Parathyroid adenoma (tissue), 2 donors: Measurements from ENCODE around the gene CCDC91.
A peak's percentile ranks its signal among the peaks of the same experiment; 100 is the strongest.

Experiments used
- H2AFZ ChIP-seq: fragments of 300-600 bp; sonication (generic); one replicate; pipeline ENCODE4 v1.7.0; 2017; ENCODE audit warnings: antibody characterized with exemption, mild to moderate bottlenecking
- H3K27ac ChIP-seq: fragments of 300-600 bp; sonication (generic); one replicate; pipeline ENCODE4 v1.7.0; 2017
- H3K27me3 ChIP-seq: fragments of 300-600 bp; sonication (generic); one replicate; pipeline ENCODE4 v1.7.0; 2017; ENCODE audit warnings: low read length; ENCODE audit not compliant: control insufficient read depth, insufficient read depth
- H3K36me3 ChIP-seq: fragments of 300-600 bp; sonication (generic); one replicate; pipeline ENCODE4 v1.7.0; 2017; ENCODE audit warnings: low read length; ENCODE audit not compliant: control insufficient read depth, insufficient read depth
- H3K4me1 ChIP-seq: fragments of 300-600 bp; sonication (generic); one replicate; pipeline ENCODE4 v1.7.0; 2017; ENCODE audit warnings: control low read depth
- H3K4me2 ChIP-seq: fragments of 300-600 bp; sonication (generic); one replicate; pipeline ENCODE4 v1.7.0; 2017; ENCODE audit warnings: low read length
- H3K4me3 ChIP-seq: fragments of 300-600 bp; sonication (generic); one replicate; pipeline ENCODE4 v1.7.0; 2017; ENCODE audit warnings: low read depth, low read length
- H3K79me2 ChIP-seq: fragments of 300-600 bp; sonication (generic); one replicate; pipeline ENCODE4 v1.7.0; 2017; ENCODE audit warnings: control low read depth
- H3K9ac ChIP-seq: fragments of 300-600 bp; sonication (generic); one replicate; pipeline ENCODE4 v1.7.0; 2017; ENCODE audit warnings: mild to moderate bottlenecking
- H3K9me3 ChIP-seq: fragments of 300-600 bp; sonication (generic); one replicate; pipeline ENCODE4 v1.7.0; 2017; ENCODE audit warnings: low read length; ENCODE audit not compliant: control insufficient read depth
- TF ChIP-seq, protein P1 (sequence below): fragments of 300-600 bp; sonication (generic); IDR thresholded peaks from one replicate; pipeline ENCODE4 v1.7.0; 2017; ENCODE audit warnings: antibody characterized with exemption, mild to moderate bottlenecking
- donor health status: primary hyperparathyroidism.

CCDC91 gene

DNA sequence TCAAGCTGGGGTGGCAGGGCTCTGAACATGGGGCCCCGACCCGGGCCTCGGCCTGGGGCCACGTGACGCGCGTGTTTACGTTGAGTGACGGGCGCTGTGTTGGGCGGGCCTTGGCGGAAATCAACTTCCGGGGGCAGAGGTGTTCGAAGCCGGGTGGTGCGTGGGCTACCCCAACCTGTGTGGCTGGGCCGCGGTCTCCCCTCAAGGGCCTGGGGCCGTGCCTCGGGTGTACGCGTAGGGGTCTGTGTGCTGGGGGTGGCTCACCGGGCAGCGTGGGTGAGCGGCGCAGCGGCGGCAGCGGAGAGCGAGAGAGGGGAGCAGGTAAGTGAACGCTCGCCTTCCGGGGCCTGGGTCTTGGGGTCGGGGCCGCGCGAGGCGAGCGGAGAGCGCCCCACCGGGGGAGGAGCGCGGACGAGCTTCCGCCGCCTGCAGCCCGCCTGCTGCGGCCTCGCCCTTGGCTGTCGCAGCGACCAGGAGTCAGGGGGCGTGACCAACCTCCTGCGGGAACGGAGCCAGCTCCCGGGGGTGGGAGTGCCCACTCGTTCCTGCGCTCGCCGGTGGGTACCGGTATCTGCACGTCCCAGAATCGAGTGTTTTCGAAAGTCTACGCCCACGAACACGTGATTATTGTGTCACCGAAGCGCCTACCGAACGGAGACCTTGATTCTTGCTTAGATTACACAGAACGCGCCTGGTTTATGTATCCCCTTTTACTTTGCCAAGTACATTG, at the start of gene CCDC91:
Gene CCDC91 (plus strand): TSS at position 136 of the 730 bp plus-strand sequence. CDS start 66,760 bp downstream, outside the sequence.
- no peaks in the 10 kb centered on the region for H3K27me3 ChIP-seq
- H3K9me3 ChIP-seq: no peaks in the 10 kb centered on the region
- peak within 1 kb of the TSS; percentile 67 for H3K4me2 ChIP-seq
- peak within 1 kb of the TSS; percentile 84 for H3K4me3 ChIP-seq
- peak within 1 kb of the TSS; percentile 97 for H2AFZ ChIP-seq
- H3K27ac ChIP-seq: peak within 1 kb of the TSS; percentile 96
- peak within 1 kb of the TSS; percentile 97 for H3K9ac ChIP-seq
- H3K36me3 ChIP-seq: no peaks in the 10 kb centered on the region
- TF ChIP-seq, protein P1, sequence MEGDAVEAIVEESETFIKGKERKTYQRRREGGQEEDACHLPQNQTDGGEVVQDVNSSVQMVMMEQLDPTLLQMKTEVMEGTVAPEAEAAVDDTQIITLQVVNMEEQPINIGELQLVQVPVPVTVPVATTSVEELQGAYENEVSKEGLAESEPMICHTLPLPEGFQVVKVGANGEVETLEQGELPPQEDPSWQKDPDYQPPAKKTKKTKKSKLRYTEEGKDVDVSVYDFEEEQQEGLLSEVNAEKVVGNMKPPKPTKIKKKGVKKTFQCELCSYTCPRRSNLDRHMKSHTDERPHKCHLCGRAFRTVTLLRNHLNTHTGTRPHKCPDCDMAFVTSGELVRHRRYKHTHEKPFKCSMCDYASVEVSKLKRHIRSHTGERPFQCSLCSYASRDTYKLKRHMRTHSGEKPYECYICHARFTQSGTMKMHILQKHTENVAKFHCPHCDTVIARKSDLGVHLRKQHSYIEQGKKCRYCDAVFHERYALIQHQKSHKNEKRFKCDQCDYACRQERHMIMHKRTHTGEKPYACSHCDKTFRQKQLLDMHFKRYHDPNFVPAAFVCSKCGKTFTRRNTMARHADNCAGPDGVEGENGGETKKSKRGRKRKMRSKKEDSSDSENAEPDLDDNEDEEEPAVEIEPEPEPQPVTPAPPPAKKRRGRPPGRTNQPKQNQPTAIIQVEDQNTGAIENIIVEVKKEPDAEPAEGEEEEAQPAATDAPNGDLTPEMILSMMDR: no peak
- H3K4me1 ChIP-seq: peaks cover 8% of the 10 kb centered on the region
- peaks cover 4% of the 10 kb centered on the region for H3K79me2 ChIP-seq

- no peaks in the 10 kb centered on the region for H3K27me3 ChIP-seq
- no peaks in the 10 kb centered on the region for H3K4me1 ChIP-seq
- no peak overlapping the region for H3K4me2 ChIP-seq
- H3K27ac ChIP-seq: no peak overlapping the region
- TF ChIP-seq, protein P1: no peak
- H3K4me3 ChIP-seq: no peak overlapping the region
- H3K36me3 ChIP-seq: no peaks in the 10 kb centered on the region
- no peaks in the 10 kb centered on the region for H3K79me2 ChIP-seq
- no peak overlapping the region for H2AFZ ChIP-seq
- no peak overlapping the region for H3K9ac ChIP-seq
- H3K9me3 ChIP-seq: no peaks in the 10 kb centered on the region
Observed at GRCh38 chr12:28144059-28144458, 46.2 kb upstream of the CCDC91 start.

GRCh38 chr12:28144532-28144931, 45.7 kb upstream of the CCDC91 start:
- H3K36me3 ChIP-seq: no peaks in the 10 kb centered on the region

GRCh38 chr12:28145216-28145615, 45.0 kb upstream of the CCDC91 start:
- Histone ChIP-seq H2AFZ (no peak overlapping the region), H3K9ac (no peak overlapping the region), H3K36me3 (no peaks in the 10 kb centered on the region), H3K27me3 (no peaks in the 10 kb centered on the region), H3K9me3 (no peaks in the 10 kb centered on the region), H3K4me1 (no peaks in the 10 kb centered on the region), H3K4me2 (no peak overlapping the region), H3K79me2 (no peaks in the 10 kb centered on the region), H3K27ac (no peak overlapping the region), H3K4me3 (no peak overlapping the region)
- TF ChIP-seq, protein P1: no peak

More at GRCh38 chr12:28144532-28144931, 45.7 kb upstream of the CCDC91 start:
- Histone ChIP-seq H3K9ac (no peak overlapping the region), H3K4me3 (no peak overlapping the region), H3K79me2 (no peaks in the 10 kb centered on the region), H3K9me3 (no peaks in the 10 kb centered on the region), H3K27me3 (no peaks in the 10 kb centered on the region), H3K27ac (no peak overlapping the region), H2AFZ (no peak overlapping the region), H3K4me2 (no peak overlapping the region), H3K4me1 (no peaks in the 10 kb centered on the region)
- TF ChIP-seq, protein P1: no peak

- no peak overlapping the region for H3K4me2 ChIP-seq
- no peaks in the 10 kb centered on the region for H3K9me3 ChIP-seq
- no peak overlapping the region for H3K4me3 ChIP-seq
- TF ChIP-seq, protein P1: no peak
- no peaks in the 10 kb centered on the region for H3K4me1 ChIP-seq
- no peak overlapping the region for H2AFZ ChIP-seq
- no peak overlapping the region for H3K27ac ChIP-seq
- no peak overlapping the region for H3K9ac ChIP-seq
- no peaks in the 10 kb centered on the region for H3K36me3 ChIP-seq
- H3K27me3 ChIP-seq: no peaks in the 10 kb centered on the region
- H3K79me2 ChIP-seq: no peaks in the 10 kb centered on the region
Observed at GRCh38 chr12:28149279-28149678, 41.0 kb upstream of the CCDC91 start.
